NCI-H446 (cell line): ENCODE measurements around the gene ZNF396.
A peak's percentile ranks its signal among the peaks of the same experiment; 100 is the strongest.

Source experiments
- DNase-seq, 2 experiments: peaks; one replicate each; lab custom pipeline; 2025; lab: John Stamatoyannopoulos, UW

The ZNF396 gene

GRCh38 chr18:35376742-35377695 is at the start of gene ZNF396:
ZNF396 (minus strand) TSS chr18:35377337; CDS start chr18:35374292, 3,045 bp downstream.
- peak in 1 of 2 experiments; percentile 40 for DNase-seq

DNA sequence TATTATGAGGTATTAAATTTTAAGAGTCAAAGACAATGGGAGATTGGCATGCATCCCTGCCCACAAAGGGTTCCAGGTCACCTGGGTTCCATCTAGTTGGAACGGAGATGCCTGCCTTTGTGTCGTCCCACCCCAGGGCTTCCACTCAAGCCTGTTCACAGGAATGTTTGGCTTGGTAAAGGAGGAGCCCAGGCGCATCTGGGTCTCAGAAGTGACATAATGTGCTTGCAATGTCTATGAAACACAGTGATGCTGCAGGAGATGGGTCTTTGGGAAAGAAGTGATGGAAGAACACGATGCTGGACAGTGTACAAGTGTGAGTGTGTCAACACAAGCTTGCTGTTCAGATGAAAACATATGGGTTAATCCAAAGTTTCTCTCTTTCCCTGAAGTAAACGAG is 49.6 kb upstream of the ZNF396 start:
- DNase-seq: no peak

DNA sequence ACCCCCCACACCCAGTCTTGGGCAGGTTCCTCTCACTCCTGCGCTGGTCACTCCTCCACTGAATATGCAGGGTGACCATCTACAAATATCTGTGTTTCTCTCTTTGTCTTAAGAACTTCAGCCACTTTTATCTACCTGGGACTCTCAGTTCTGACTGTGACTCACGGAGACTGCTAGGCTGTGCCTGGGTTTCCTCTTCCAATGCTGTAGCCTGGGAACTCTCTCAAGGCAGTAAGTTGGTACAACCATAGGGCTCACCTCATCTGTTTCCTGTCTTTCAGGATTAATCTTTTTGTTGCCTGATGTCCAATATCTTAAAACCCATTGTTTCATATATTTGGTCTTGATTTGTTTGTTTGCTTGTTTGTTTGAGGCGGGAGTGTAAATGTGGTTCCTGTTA is 47.2 kb upstream of the ZNF396 start:
- no peak for DNase-seq

DNA sequence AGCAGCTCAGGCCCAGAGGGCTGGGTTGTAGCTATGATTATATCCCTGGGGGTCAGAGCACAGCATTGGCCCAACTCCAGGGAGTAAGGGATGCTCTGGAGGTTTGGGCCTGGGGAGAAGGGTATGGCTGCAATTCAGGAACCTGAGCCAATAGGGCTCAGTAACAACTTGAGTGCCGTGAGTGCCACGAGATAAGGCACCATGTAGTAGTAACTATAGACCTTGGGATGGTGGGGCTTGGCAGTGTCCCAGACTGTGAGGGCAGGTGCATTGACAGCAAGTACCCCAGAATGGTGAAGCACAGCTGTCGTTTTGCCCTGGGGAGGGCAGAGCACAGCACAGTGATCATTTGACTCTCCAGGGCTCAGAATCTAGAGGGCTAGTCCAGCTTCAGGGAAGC is 45.1 kb upstream of the ZNF396 start:
- DNase-seq: no peak

GRCh38 chr18:35418610-35419009 is 41.5 kb upstream of the ZNF396 start:
- DNase-seq: no peak

- no peak for DNase-seq
These were observed 40.1 kb upstream of the ZNF396 start for GRCh38 chr18:35417223-35417622.

DNA sequence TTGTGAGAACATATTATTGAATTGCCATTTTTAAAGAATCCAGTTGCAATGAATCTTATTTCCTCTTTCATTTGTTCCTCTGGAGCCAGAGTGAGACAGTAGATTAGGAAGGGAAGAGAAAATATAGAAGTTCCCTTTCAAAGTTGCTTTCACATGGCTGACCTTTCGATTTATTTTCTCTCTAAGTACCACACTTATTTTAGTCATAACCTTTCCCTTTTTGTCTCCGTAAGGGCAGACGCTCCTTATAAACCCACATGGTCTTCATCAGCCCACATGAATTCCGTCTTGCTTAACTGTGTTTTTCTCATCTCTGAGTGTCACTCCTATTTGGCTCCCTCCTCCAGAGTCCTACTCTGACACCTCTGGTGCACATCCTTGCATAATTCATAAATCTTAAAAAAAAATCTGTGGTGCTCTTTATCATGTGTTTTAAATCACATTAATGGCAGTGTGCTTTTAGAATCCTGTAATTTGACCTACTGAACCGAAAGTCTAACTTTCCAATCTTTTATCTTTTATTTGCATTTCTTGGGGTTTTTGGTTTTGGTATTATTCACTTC is 38.5 kb upstream of the ZNF396 start:
- DNase-seq: no peak

- no peak for DNase-seq
These were observed 36.0 kb upstream of the ZNF396 start for GRCh38 chr18:35413163-35413511.

GRCh38 chr18:35411625-35412351 is 34.7 kb upstream of the ZNF396 start:
- DNase-seq: no peak

- DNase-seq: no peak
These were observed 33.4 kb upstream of the ZNF396 start for GRCh38 chr18:35410561-35410960.

GRCh38 chr18:35409911-35410310 is 32.8 kb upstream of the ZNF396 start:
- DNase-seq: no peak

DNA sequence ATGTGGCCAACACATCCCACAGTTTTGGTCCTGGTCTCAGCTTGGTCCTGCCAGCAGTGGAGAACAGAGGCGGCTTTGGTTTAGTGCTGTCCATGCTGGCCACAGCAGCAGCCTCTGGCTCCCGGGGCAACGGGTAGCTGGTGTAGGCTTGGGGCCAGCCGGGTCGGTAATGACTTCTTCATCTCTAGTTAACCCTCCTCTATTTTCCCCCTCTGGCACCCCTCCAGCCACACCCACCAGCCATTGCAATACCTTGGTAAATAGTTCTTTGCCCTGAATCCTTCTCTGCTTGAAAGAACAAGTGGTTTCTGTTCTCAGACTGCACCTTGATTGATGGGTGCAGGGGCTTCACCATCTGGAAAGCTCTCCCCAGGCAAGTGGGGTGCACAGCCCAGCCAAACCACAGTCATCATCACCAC is 31.7 kb upstream of the ZNF396 start:
- no peak for DNase-seq

DNA sequence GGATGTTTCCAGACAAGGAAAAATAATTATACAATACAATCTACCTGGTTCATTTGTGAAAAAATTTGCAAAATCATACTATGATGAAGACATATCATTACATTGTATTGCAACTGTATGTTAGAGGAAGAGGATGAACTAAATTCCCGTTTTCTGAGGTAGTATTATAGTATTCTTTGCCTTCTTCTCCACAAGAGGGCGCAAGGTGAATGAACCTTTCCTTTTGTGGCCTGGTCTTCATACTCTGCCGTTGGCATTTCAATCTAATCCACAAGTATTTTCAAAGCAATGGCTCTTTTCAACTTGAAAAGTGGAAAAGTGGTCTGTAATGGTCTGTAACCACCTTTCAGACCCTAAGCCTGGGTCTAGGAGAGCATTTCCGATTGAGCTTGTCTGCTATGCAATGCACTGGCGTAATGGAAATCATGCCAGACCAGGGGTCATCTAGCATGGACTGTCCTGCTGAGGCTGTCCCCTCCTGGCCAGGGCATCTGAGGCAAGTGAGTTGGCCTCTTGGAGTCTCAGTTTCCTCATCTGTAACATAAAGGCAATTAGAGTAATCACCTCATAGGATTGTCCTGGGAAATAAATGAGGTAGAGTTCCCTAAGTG is 30.8 kb upstream of the ZNF396 start:
- DNase-seq: peak; percentile 6 to 71

GRCh38 chr18:35406666-35407065 is 29.5 kb upstream of the ZNF396 start:
- DNase-seq: no peak

GRCh38 chr18:35397976-35398375 is 20.8 kb upstream of the ZNF396 start:
- DNase-seq: no peak

DNA sequence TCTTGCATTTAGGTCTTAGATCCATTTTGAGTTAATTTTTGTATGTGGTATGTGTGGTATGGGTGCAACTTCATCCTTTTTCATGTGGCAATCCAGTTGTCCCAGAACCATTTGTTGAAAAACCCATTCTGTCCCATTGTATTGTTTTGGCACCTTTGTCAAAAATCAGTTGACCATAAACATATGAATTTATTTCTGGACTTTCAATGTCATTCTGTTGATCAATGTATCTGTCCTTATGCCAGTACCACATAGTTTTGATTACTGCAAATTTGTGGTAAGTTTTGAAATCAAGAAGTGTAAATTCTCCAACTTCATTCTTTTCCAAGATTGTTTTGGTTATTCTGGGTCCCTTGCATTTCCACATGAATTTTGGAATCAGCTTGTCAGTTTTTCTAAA is 16.6 kb upstream of the ZNF396 start:
- DNase-seq: no peak

DNA sequence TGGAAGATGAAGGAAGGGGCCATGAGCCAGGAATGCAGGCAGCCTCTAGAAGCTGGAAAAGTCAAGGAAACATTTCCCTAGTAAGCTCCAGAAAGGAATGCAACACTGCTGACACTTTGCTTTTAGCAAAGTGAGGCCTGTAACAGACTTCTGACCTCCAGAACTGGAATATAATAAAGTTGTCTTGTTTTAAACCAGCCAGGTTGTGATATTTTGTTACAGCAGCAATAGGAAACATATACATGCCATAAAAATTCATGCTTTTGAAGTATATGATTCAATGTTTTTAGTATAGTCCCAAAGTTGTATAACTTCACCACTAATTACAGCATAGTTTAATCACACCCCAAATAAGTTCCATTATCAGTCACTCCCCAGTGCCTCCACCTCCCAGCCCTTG is 15.2 kb upstream of the ZNF396 start:
- DNase-seq: no peak

GRCh38 chr18:35390951-35391700 is 14.0 kb upstream of the ZNF396 start:
- DNase-seq: no peak

DNA sequence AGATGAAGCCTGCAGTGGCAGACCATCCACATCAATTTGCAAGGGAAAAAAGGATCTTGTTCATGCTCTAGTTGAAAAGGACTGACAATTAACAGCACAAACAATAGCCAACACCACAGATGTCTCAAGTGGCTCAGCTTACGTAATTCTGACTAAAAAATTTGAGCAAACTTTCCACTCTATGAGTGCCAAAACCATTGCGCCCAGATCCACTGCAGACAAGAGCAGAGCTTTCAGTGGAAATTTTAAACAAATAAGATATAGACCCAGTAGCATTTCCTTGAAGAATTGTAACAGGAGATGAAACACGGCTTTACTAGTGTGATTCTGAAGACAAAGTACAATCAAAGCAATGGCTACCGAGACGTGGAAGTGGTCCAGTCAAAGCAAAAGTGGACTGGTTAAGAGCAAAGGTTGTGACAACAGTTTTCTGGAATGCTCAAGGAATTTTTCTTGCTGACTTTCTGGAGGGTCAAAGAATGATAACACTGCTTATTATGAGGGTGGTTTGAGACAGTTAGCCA is 12.0 kb upstream of the ZNF396 start:
- DNase-seq: no peak

- no peak for DNase-seq
These were observed 10.0 kb upstream of the ZNF396 start for GRCh38 chr18:35387152-35387571.

GRCh38 chr18:35386600-35387100 is 9.5 kb upstream of the ZNF396 start:
- peak; percentile 62 to 76 for DNase-seq
